Inferior parietal cortex (tissue), 1 donor: ENCODE results near the gene CCNH.

ENCODE experiments used
- DNase-seq: peaks from one replicate; pipeline ENCODE4 v3.0.0-alpha.2; 2016; ENCODE audit errors: extremely low spot score

The CCNH gene

DNA sequence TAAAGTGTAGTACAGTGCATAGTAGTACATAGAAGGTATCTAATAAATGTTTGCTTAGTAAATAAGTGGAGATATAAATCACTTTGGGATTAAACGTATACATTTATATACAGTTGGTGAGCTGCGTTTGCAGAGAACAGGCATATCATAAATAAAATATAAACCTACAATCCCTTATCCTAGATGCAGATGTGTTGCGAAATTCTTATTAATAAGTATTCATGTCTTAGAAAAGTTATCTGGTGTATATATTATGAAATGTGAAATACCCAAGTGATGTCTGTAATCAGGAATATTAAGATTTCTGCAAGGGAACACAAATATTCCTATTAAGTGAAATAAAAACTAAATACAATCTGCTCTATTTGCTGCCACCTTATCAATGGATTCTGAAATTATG lies 8.8 kb downstream of the CCNH start:
- DNase-seq, result no peak

- DNase-seq, result no peak
Observed at GRCh38 chr5:87403409-87403808, 9.3 kb downstream of the CCNH start.

- no peak for DNase-seq
Observed at GRCh38 chr5:87401626-87402025, 11.1 kb downstream of the CCNH start.

GRCh38 chr5:87400305-87400899 lies 12.3 kb downstream of the CCNH start:
- DNase-seq, result no peak

DNA sequence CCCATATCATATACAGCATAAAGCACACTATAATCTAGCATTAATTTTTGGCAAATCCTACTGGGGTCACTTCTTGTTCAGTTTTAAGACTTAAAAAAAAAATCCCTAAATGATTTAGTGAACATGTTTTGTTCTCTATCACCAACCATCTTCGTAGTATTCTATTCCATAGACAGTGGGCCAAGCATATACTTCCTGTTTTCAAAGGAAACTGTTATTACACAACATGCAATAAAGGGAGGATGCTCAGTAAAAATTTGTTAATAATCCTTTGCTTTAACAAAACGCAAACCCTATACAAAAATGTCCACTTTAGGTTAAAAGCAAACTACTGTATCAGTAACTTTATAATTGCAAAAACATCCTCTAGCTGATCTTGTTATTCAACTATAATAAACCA lies 13.0 kb downstream of the CCNH start:
- no peak for DNase-seq

DNA sequence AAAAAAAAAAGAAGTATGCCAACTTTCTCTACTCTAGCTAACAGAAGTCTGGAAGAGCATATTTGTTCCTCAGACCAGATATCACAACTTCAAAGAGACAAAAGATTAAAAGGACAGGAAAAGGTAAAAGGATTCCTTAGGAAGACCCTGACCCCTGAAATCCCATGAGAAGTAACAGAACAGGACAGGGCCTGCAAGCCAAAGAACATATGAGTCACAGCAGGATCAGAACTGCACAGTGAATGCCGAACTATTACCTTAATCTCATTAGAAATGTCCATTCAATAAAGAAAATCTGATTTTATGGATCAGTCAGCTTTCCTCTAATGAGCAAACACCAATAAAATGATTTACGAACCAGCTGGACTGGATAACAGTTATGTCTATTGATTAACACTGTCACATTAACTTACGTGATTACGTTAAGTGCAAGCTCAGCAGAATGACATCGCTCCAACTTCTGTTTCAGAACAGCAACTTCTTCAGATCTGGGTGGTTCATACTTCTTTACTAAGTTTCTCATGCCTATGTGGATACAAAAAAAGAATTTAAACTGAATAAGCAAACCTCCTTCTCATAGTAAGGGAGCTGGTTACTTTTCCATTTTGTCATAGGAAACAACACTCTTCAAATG lies 13.6 kb downstream of the CCNH start:
- DNase-seq, result no peak

DNA sequence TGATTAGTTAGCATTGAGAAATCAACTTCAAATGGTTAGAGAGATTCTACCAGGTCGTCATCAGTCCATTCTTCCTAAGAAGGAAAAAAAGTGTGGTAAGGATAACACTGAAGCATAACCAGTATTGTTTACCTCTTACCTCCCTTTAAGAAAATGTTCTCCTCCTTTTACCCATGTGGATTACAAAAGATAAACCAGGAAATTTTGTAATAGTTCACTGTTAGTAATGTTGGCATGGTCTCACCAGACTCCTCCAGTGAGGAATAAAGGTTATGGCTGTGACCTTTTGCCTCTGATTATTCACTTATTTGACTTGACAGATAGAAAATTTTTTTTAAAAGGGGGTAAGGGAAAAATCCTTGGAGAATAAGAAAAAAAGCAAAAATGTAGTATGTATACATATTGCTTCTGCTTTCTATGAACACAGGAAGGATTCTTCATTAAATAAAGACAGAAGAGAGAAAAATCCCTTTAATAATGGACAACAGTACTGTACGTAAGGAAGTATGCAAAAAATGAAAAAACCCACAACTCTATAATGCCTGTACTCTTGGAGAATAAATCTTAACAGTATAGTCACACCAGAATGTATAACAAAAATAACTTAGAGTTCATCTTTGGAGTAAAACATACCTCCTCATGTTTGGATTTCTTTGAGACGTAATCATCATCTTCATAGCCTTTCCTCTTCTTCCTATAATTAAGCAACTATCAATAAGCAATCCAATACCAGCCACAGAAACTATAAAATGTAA lies 18.1 kb downstream of the CCNH start:
- no peak for DNase-seq

- no peak for DNase-seq
Observed at GRCh38 chr5:87393331-87393730, 19.4 kb downstream of the CCNH start.

GRCh38 chr5:87392801-87393200 lies 19.9 kb downstream of the CCNH start:
- DNase-seq, result no peak

DNA sequence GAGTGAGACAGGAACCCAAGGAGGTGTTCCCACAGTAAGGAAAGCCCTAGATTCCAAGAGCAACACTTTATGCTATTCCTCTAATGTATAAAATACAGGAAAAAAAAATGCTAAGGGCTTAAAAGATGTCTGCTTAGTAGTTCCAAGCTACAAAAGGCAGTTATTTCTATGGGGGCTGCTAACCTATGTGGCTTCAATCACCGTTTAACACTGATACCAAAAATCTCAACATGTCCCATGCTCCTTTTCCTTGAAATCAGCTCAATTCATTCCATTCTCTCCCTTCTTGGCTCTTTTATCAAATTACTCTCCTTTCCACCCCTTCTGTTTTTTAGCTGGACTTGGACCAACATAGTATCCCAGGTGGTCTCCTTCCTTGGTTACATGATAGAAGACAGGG lies 20.6 kb downstream of the CCNH start:
- DNase-seq, result no peak

DNA sequence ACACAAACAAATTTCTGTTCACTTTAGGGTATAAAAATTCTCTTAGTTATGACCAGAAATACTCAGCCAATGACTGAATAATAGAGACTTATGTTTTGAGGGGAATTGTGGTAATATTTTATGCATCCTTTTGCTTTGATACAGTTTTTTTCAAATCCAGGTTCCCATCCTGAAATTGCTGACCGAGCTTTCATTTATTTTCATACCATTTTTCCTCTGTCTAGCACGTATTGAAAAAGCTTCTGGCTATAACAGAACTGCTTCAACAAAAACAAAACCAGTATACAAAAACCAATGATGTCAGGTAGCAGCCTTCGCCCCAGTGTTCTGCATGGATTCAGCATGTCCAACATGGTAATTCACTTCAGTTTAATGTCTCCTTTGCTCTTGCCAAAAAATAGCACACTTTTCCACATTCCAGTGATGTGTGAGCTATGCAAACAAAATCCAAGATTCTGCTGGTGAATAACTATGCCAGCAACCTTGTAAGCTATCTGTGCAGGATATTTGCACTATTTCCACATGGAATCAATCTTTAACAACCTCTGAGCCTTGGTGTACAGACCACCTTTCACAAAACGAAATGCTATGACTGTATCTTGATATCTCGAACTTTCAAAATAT lies 22.0 kb downstream of the CCNH start:
- no peak for DNase-seq

- DNase-seq, result no peak
Observed at GRCh38 chr5:87390075-87390474, 22.7 kb downstream of the CCNH start.

- DNase-seq, result no peak
Observed at GRCh38 chr5:87389296-87390034, 23.3 kb downstream of the CCNH start.

DNA sequence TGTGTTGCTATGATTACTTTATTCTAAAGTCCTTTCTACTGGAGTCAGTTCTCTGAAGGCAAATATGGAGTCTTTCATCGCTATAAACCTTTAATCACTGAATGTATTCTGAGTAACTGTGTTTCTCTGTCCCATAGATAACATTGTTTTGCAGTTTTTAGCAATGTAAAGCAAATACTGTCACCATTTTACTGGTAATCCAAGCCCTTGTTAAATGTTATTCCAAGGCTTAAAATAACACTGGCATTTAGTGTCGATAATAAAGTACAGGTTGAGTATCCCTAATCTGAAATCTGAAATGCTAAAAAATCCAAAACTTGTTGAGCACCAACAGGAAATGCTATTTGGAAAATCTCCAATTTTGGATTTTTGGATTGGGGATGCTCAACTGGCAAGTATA lies 24.6 kb downstream of the CCNH start:
- no peak for DNase-seq

- no peak for DNase-seq
Observed at GRCh38 chr5:87385802-87386201, 26.9 kb downstream of the CCNH start.

- no peak for DNase-seq
Observed at GRCh38 chr5:87383216-87383615, 29.5 kb downstream of the CCNH start.

- no peak for DNase-seq
Observed at GRCh38 chr5:87382224-87382623, 30.5 kb downstream of the CCNH start.

- DNase-seq, result no peak
Observed at GRCh38 chr5:87372705-87373104, 40.0 kb downstream of the CCNH start.

GRCh38 chr5:87369431-87369830 lies 43.3 kb downstream of the CCNH start:
- DNase-seq, result no peak

DNA sequence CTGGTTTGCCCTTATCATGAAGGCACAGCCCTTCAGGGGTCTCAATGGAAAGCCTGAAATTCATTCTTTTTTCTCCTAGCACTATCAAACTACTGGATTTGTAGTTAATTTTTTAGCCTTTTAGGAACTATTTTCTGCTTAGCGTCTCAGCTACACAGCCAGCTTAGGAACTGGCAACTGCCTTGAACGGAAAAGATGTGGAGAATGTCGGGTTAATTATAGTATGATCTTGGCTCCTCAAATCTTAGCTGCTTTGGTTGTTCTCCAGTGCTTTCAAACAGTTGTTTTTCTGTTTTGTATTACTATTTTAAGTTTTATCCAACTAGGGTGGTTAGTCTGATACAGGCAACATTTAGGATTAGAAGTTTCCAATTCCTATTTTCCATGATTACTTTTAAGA lies 44.1 kb downstream of the CCNH start:
- DNase-seq, result no peak

GRCh38 chr5:87367243-87367642 lies 45.5 kb downstream of the CCNH start:
- DNase-seq, result no peak
